Measurements from ENCODE around the gene KRT39. TPM values are rescaled to one million over a fixed set of nuclear protein-coding genes. Genes with fewer than 3 reads are reported as not detected.

Gene KRT39
- total and polyA plus RNA-seq, 2 experiments from 2014 or later: not detected

DNA sequence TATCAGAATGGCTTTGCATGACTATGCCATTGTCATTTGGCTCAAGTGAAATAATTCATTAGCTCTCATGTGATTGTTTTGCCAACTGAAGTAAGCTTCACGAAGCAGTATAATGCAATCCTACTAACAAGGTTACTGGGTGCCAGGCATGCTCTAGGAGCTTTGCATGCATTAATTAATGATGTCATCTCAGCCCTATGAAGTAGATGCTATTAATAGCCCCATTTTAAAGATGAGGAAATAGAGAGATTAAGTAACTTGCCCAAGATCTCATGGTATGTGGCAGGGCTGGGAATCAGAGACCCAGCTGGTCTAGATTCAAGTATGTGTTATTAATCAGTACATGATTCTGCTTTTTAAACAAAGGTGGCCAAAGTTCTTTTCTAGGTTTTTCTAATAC is 14.1 kb downstream of the KRT39 start:
- Histone ChIP-seq H3K27me3 (no peaks in the 10 kb centered on the region), H3K27ac (peak overlapping the region; percentile 25), H3K79me2 (no peaks in the 10 kb centered on the region), H3K4me3 (no peak overlapping the region), H3K36me3 (replicated peaks; ENCODE audit: insufficient read depth, low read depth) (no peaks in the 10 kb centered on the region), H2AFZ (no peak overlapping the region), H3K4me2 (no peak overlapping the region), H3K9me3 (ENCODE audit: low read depth) (no peaks in the 10 kb centered on the region), H3K9me2 (replicated peaks; ENCODE audit: insufficient read depth) (no peaks in the 10 kb centered on the region), H4K20me1 (ENCODE audit: insufficient read depth, poor library complexity, severe bottlenecking) (no peaks in the 10 kb centered on the region), H3K4me1 (ENCODE audit: insufficient read depth) (peaks cover 19% of the 10 kb centered on the region)
- TF ChIP-seq, protein P1, sequence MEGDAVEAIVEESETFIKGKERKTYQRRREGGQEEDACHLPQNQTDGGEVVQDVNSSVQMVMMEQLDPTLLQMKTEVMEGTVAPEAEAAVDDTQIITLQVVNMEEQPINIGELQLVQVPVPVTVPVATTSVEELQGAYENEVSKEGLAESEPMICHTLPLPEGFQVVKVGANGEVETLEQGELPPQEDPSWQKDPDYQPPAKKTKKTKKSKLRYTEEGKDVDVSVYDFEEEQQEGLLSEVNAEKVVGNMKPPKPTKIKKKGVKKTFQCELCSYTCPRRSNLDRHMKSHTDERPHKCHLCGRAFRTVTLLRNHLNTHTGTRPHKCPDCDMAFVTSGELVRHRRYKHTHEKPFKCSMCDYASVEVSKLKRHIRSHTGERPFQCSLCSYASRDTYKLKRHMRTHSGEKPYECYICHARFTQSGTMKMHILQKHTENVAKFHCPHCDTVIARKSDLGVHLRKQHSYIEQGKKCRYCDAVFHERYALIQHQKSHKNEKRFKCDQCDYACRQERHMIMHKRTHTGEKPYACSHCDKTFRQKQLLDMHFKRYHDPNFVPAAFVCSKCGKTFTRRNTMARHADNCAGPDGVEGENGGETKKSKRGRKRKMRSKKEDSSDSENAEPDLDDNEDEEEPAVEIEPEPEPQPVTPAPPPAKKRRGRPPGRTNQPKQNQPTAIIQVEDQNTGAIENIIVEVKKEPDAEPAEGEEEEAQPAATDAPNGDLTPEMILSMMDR (IDR thresholded peaks at IDR 0.05; ENCODE audit: poor library complexity): no peak
- TF ChIP-seq EZH2phosphoT487 (IDR thresholded peaks at IDR 0.05; ENCODE audit: low read depth, severe bottlenecking, unreplicated experiment) (no peak), EZH2 (IDR thresholded peaks at IDR 0.05; ENCODE audit: borderline replicate concordance) (no peak)
- WGBS (ENCODE audit: low lambda C conversion rate, missing lambda C conversion rate): 85% methylated on average over 1 of the region's 1 CpG
- DNase-seq (ENCODE audit: low spot score): no peak

DNA sequence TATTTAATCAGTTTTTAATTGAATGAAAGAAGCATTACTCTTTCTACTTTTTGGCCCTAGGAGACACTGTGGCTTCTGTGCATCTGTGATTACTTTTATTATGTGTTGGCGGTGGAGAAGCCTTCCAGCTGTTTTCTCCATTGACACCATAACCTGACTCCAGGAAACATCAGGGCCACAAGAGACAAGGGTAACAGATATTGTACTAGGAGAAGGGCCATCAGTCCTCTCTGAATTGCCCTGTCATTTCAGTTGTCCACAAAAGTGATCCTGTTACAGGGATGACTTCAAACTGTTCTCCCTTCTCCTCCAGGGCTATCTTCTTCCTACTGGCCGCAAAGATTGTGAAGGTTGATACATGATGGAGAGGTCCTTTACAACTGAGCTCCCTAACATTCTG is 14.6 kb downstream of the KRT39 start:
- no peaks in the 10 kb centered on the region for H3K9me3 ChIP-seq (ENCODE audit: low read depth)
- H2AFZ ChIP-seq: no peak overlapping the region
- no peaks in the 10 kb centered on the region for H3K27me3 ChIP-seq
- 98% methylated on average over 2 of the region's 2 CpGs for WGBS (ENCODE audit: low lambda C conversion rate, missing lambda C conversion rate)
- no peak overlapping the region for H3K27ac ChIP-seq
- TF ChIP-seq, protein P1 (IDR thresholded peaks at IDR 0.05; ENCODE audit: poor library complexity): no peak
- TF ChIP-seq EZH2phosphoT487 (IDR thresholded peaks at IDR 0.05; ENCODE audit: low read depth, severe bottlenecking, unreplicated experiment): no peak
- no peak for DNase-seq (ENCODE audit: low spot score)
- H3K36me3 ChIP-seq (replicated peaks; ENCODE audit: insufficient read depth, low read depth): no peaks in the 10 kb centered on the region
- no peaks in the 10 kb centered on the region for H4K20me1 ChIP-seq (ENCODE audit: insufficient read depth, poor library complexity, severe bottlenecking)
- peaks cover 15% of the 10 kb centered on the region for H3K4me1 ChIP-seq (ENCODE audit: insufficient read depth)
- H3K79me2 ChIP-seq: no peaks in the 10 kb centered on the region
- no peaks in the 10 kb centered on the region for H3K9me2 ChIP-seq (replicated peaks; ENCODE audit: insufficient read depth)
- H3K4me2 ChIP-seq: no peak overlapping the region
- no peak overlapping the region for H3K4me3 ChIP-seq

DNA sequence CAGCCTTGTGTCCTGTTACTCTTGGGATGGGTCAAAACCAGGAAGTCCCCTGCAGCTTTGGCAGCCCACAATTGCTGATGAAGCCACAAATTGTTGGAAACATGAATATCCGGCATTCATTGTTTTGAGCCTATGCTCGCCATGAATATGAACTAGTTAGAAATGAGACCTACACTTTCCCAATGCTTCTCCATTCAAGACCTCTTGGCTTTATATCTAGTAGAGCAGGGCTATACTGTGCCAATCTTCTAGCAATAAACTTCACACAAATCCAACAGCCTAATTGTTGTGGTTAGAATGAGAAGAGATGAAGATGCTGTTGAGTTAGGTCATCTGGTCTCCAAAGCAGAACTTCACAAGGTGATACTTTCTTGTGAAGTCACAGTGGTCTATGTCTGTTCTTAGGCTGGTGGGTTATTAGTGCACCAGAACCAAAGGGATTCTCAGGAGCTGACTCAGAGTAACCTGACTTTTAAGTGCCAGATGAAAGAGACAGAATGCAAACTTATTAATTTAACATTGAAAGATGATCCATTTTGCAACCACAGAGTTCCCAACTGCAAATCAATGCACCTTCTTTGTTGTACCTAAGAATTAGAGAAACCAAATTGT is 15.6 kb downstream of the KRT39 start:
- Histone ChIP-seq H3K9me3 (ENCODE audit: low read depth) (no peaks in the 10 kb centered on the region), H4K20me1 (ENCODE audit: insufficient read depth, poor library complexity, severe bottlenecking) (no peaks in the 10 kb centered on the region), H3K36me3 (replicated peaks; ENCODE audit: insufficient read depth, low read depth) (no peaks in the 10 kb centered on the region), H3K79me2 (no peaks in the 10 kb centered on the region), H3K27ac (no peak overlapping the region), H3K4me2 (no peak overlapping the region), H3K27me3 (no peaks in the 10 kb centered on the region), H2AFZ (no peak overlapping the region), H3K9me2 (replicated peaks; ENCODE audit: insufficient read depth) (no peaks in the 10 kb centered on the region), H3K4me3 (no peak overlapping the region), H3K4me1 (ENCODE audit: insufficient read depth) (peaks cover 6% of the 10 kb centered on the region)
- 97% methylated on average over 2 of the region's 2 CpGs for WGBS (ENCODE audit: low lambda C conversion rate, missing lambda C conversion rate)
- DNase-seq (ENCODE audit: low spot score): no peak
- TF ChIP-seq EZH2 (IDR thresholded peaks at IDR 0.05; ENCODE audit: borderline replicate concordance) (no peak), EZH2phosphoT487 (IDR thresholded peaks at IDR 0.05; ENCODE audit: low read depth, severe bottlenecking, unreplicated experiment) (no peak)
- TF ChIP-seq, protein P1 (IDR thresholded peaks at IDR 0.05; ENCODE audit: poor library complexity): no peak
